ENCODE measurements around the gene RAD51AP1. TPM values are rescaled to one million over a fixed set of nuclear protein-coding genes. Genes with fewer than 3 reads are reported as not detected.

The RAD51AP1 gene
- 3.4 and 3.7 TPM in 2 replicates for total RNA-seq

DNA sequence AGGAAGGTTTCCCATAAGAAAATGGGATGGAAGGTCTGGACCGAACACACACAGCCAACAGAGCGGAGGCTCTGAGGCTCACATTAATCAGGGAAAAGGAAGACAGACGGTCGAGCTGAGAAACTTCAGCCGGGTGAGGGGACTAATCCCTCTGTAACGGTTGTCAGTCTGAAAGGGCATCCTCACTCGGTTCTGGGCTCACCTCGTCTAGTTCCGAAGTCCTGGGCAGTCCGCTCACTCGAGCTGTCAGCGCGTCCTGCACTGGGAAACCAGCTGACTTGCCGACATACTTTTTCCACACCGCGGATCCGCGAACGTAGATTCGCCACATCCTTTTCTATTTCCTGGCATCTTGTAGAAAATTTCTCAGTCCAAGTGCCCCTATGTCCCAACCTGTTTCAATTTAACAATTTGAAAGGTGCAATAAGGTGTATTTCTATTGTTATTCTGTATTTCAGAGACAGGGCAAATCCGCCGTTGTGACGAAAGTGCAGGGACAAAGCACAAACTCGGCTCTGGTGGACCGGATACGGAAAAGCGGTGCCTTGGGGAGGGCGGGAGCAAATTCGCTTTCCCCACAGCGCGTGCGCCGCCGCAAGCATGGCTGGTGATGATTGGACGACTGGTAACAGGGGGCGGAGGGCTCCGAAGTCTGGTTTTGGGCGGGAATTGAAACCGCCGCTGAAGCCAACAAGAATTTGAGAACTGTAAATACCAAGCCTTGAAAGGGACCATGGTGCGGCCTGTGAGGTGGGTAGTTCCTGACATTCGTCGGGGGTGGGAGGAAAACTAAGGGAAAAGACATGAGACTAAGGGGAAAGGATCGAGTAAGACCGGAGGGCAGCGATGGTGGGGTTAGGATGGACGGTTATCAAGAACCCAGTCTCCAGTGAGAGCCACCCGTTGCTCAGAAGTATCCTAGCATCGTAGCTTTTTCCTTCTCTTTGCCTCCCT, at the start of gene RAD51AP1:
Gene RAD51AP1 (plus strand): TSS at position 684 of the 954 bp plus-strand sequence. CDS start 50 bp downstream, at position 734.

DNA sequence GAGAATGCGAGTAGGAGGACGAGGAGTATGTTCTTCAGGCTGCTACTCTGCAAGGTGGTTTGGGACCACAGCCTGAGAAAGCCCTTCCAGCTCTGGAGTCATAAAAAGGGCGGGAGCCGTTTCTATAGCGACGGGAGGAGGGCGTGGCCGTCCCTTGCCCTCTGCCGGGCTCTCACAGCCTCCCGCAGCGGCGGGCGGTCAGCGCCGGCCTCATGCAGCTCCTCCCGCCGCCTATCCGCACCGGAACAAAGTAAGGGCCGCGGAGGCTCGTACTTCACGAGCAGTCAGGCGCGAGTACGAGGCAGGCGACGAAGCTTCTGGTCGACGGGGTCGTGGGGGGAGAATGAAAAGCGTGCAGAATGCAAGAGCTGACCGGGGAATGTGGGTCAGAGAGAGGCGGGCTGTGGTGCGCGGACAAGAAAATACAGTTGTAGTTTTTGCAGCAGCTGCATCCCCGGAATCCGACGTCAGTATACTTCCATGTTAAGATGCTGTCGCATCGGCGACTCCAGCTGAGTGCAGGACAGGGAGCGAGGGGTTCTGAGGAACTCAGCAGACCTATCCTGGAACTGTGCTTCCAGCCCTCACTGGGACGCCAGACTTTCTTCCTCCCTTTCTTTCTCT, 23.5 kb downstream of the RAD51AP1 start, which contains the start of gene DYRK4:
Gene DYRK4 (plus strand): TSS at position 175 of the 624 bp plus-strand sequence. CDS start 38 bp downstream, at position 213.

Other genes starting within 250 kb of the RAD51AP1 start
- gene TIGAR, start 217.7 kb upstream of the RAD51AP1 start, total RNA-seq, result 8.5 and 12.8 TPM in 2 replicates
- gene FGF23, start 159.2 kb upstream of the RAD51AP1 start, total RNA-seq, result not detected in 2 replicates
- not detected in 2 replicates for gene FGF6, start 93.1 kb upstream of the RAD51AP1 start, total RNA-seq
- 38.3 and 60.1 TPM in 2 replicates for gene DYRK4, start 23.3 kb downstream of the RAD51AP1 start, total RNA-seq
- gene AKAP3, start 110.2 kb downstream of the RAD51AP1 start, total RNA-seq, result 1.3 and 1.9 TPM in 2 replicates
- 42.4 and 59.7 TPM in 2 replicates for gene NDUFA9, start 110.2 kb downstream of the RAD51AP1 start, total RNA-seq
- gene GALNT8, start 181.5 kb downstream of the RAD51AP1 start, total RNA-seq, result 0.09 and 0.11 TPM in 2 replicates